ENCODE data around the gene RCHY1.

GRCh38 chr4:75530556-75531322 is 16.5 kb upstream of the RCHY1 start:
- TF ChIP-seq RAD21 (IDR thresholded peaks at IDR 0.05) (no peak), CTCF (IDR thresholded peaks at IDR 0.05; ENCODE audit: low read depth, low read length, missing input control) (no peak), REST (IDR thresholded peaks at IDR 0.05) (no peak), TAF1 (conservative IDR thresholded peaks at IDR 0.05) (no peak), EGR1 (IDR thresholded peaks at IDR 0.05; ENCODE audit: low read depth in 2 of 2) (no peak), MAX (IDR thresholded peaks at IDR 0.05) (no peak), SP1 (IDR thresholded peaks at IDR 0.05) (no peak), ATF3 (IDR thresholded peaks at IDR 0.05) (no peak)
